ENCODE measurements around the gene THEMIS. TPM values are rescaled to one million over a fixed set of nuclear protein-coding genes. Genes with fewer than 3 reads are reported as not detected.

Gene THEMIS
- total and polyA plus RNA-seq, 2 experiments from 2014 or later, result not detected

GRCh38 chr6:127761084-127761483, 139.8 kb downstream of the THEMIS start (continued):
- TF ChIP-seq, protein P1, sequence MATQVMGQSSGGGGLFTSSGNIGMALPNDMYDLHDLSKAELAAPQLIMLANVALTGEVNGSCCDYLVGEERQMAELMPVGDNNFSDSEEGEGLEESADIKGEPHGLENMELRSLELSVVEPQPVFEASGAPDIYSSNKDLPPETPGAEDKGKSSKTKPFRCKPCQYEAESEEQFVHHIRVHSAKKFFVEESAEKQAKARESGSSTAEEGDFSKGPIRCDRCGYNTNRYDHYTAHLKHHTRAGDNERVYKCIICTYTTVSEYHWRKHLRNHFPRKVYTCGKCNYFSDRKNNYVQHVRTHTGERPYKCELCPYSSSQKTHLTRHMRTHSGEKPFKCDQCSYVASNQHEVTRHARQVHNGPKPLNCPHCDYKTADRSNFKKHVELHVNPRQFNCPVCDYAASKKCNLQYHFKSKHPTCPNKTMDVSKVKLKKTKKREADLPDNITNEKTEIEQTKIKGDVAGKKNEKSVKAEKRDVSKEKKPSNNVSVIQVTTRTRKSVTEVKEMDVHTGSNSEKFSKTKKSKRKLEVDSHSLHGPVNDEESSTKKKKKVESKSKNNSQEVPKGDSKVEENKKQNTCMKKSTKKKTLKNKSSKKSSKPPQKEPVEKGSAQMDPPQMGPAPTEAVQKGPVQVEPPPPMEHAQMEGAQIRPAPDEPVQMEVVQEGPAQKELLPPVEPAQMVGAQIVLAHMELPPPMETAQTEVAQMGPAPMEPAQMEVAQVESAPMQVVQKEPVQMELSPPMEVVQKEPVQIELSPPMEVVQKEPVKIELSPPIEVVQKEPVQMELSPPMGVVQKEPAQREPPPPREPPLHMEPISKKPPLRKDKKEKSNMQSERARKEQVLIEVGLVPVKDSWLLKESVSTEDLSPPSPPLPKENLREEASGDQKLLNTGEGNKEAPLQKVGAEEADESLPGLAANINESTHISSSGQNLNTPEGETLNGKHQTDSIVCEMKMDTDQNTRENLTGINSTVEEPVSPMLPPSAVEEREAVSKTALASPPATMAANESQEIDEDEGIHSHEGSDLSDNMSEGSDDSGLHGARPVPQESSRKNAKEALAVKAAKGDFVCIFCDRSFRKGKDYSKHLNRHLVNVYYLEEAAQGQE (IDR thresholded peaks at IDR 0.05; ENCODE audit: unreplicated experiment), result no peak
- no peak for TF ChIP-seq CREB1 (CRISPR knock-in tag; IDR thresholded peaks at IDR 0.05; ENCODE audit: low read depth)
- TF ChIP-seq POLR2AphosphoS5 (IDR thresholded peaks at IDR 0.05; ENCODE audit: low read depth), result no peak

DNA sequence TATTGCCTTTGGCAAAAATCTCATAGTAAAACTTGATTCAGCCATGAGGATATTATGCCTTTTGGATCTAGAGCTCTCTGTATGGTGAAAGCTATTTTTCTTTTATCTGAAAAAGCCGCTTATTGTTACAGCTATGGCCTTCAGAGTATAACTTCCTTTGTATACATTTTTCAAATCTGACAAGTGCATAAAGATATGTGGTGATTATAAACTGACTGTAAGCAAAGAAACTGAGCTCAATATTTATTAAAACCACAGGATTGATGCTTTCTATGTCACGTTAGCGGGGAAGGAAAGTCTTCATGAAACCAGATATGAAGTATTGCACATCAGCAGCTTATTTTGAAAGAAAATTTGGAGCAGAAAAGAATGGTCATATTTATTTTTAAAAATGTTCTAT, 151.8 kb downstream of the THEMIS start:
- H3K9me3 Mint-ChIP-seq, result no peaks in the 10 kb centered on the region
- no peak overlapping the region for H2AFZ ChIP-seq
- no peak for ATAC-seq
- TF ChIP-seq CREB1 (CRISPR knock-in tag; IDR thresholded peaks at IDR 0.05; ENCODE audit: low read depth), result no peak
- TF ChIP-seq, protein P1 (IDR thresholded peaks at IDR 0.05; ENCODE audit: unreplicated experiment), result no peak
- TF ChIP-seq, protein P2, sequence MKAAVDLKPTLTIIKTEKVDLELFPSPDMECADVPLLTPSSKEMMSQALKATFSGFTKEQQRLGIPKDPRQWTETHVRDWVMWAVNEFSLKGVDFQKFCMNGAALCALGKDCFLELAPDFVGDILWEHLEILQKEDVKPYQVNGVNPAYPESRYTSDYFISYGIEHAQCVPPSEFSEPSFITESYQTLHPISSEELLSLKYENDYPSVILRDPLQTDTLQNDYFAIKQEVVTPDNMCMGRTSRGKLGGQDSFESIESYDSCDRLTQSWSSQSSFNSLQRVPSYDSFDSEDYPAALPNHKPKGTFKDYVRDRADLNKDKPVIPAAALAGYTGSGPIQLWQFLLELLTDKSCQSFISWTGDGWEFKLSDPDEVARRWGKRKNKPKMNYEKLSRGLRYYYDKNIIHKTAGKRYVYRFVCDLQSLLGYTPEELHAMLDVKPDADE (IDR thresholded peaks at IDR 0.05), result no peak
- TF ChIP-seq EZH2 (IDR thresholded peaks at IDR 0.05; ENCODE audit: low read depth, unreplicated experiment), result no peak
- no peak for TF ChIP-seq STAT1 (IDR thresholded peaks at IDR 0.05; ENCODE audit: unreplicated experiment)
- no peak for TF ChIP-seq CTCF (conservative IDR thresholded peaks at IDR 0.05; ENCODE audit: low read depth in 2 of 2)
- no peak for TF ChIP-seq ZNF462 (CRISPR knock-in tag; IDR thresholded peaks at IDR 0.05)

More for the DNA sequence above, 151.8 kb downstream of the THEMIS start:
- no peaks in the 10 kb centered on the region for H3K9me2 ChIP-seq (ENCODE audit: insufficient read depth)
- H3K27ac ChIP-seq (ENCODE audit: low read depth), result no peak overlapping the region
- no peaks in the 10 kb centered on the region for H3K36me3 ChIP-seq (ENCODE audit: insufficient read depth)
- no peaks in the 10 kb centered on the region for H3K4me1 Mint-ChIP-seq
- no peak overlapping the region for H3K4me3 ChIP-seq
- no peaks in the 10 kb centered on the region for H3K79me2 ChIP-seq (replicated peaks; ENCODE audit: insufficient read depth)
- no peaks in the 10 kb centered on the region for H3K27me3 ChIP-seq (ENCODE audit: insufficient read depth)
- H4K20me1 ChIP-seq (replicated peaks; ENCODE audit: insufficient read depth), result no peaks in the 10 kb centered on the region
- H3K27ac Mint-ChIP-seq, result no peak overlapping the region
- H3K4me1 ChIP-seq (ENCODE audit: insufficient read depth), result no peaks in the 10 kb centered on the region
- H3K4me2 ChIP-seq, result no peak overlapping the region
- no peak for DNase-seq (ENCODE audit: low spot score)
- H3K27me3 Mint-ChIP-seq (ENCODE audit: insufficient read depth, low read depth, poor library complexity), result no peaks in the 10 kb centered on the region
- H3K4me3 Mint-ChIP-seq, result no peak overlapping the region
- H3K36me3 Mint-ChIP-seq (ENCODE audit: low read depth), result no peaks in the 10 kb centered on the region
- H3F3A ChIP-seq (replicated peaks; ENCODE audit: low read depth), result no peaks in the 10 kb centered on the region
